SHP77 (cell line): Measurements from ENCODE around the gene CHKA.

Source experiments
- DNase-seq, 2 experiments: peaks; one replicate each; lab custom pipeline; 2025; lab: John Stamatoyannopoulos, UW

CHKA gene

DNA sequence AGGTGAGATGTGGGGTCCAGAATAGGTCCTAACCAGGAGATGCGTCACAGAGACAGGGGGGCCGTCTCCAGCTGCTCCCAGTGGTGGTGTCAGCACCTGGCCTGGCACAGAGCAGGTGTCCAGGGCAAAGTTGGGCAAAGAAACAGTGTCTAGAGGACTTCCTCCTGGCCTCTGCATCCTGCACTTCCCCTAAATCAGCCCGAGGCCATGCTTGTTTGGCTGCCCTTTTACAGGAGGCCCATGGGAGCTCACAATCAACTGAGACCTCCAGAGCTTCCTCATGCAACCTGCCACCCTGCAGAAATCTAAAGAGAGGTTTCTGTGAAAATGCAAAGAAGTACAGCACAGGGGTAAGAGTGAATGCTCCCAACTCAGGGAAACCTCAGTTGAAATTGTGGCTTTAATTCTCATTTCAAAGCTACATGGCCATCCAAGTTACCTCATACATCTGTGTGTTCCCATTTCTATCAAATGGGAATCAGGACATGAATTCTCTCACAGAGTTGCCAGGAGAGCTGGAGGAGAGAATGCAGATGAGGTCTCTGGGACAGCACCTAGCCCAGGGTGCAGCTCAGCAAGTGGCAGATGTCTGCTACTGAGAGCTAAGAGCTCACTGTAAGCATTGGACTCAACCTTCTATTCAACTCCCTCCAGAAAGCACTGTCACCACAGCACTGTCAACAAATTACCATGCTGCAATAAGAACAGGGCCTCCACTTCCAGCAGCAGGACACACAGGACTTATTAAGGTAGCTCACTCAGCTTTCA lies 49.7 kb downstream of the CHKA start:
- no peak for DNase-seq

- no peak for DNase-seq
Observed at GRCh38 chr11:68067991-68068390, 53.2 kb downstream of the CHKA start.

DNA sequence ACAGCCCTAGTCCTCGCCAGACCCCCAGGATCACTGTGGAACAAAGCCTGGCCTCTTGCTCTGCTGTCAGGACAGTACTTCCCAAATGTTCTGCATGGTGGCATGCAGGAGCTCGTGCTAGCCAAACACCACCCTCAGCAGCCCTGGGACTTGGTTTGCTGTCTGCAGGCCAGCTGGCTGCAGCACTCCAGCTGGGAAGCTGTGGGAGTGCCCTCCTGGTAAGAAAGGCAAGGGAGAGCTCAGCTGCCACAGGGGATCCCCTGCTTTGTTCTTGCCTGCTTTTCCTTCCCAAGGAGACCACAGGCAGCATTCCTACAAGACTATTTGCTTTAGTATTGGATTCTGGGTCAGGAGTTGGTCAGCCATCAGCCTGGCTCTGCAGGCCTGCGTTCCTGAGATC lies 54.4 kb downstream of the CHKA start:
- DNase-seq = no peak

GRCh38 chr11:68065841-68066240 lies 55.3 kb downstream of the CHKA start:
- DNase-seq = no peak

DNA sequence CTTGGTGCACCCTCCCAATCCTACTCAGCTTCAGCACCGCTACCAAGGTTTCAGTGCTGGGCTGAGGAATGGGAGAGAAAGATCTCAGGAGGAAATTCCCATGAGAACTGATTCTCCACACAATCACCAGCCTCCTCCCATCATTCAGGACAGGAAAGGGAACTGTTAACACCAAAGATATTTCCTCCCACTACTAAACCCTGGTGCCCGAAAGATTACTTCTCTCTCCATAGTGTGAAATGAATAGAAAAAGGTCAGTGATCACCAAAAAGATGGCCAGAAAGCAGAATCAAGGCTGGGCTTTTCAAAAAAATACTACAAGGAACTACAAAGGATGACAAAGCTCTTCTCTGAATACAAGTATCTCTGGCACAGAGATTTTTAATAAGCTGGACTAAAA lies 56.3 kb downstream of the CHKA start:
- DNase-seq = no peak

GRCh38 chr11:68061508-68061907 lies 59.7 kb downstream of the CHKA start:
- no peak for DNase-seq

DNA sequence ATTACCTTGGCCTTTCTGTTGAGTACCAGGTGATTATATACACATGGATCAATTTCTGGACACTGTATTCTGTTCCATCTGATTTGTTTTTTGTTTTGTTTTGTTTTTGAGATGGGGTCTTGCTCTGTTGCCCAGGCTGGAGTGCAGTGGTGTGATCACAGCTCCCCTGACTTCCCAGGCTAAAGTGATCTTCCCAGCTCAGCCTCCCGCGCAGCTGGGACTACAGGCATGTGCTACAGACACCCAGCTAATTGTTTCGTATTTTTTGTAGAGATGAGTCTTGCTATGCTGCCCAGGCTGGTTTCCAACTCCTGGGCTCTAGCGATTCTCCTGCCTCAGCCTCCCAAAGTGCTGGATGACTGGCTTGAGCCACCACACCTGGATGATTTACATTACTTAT lies 63.4 kb downstream of the CHKA start:
- no peak for DNase-seq

GRCh38 chr11:68056317-68057285 lies 64.6 kb downstream of the CHKA start:
- DNase-seq = no peak

DNA sequence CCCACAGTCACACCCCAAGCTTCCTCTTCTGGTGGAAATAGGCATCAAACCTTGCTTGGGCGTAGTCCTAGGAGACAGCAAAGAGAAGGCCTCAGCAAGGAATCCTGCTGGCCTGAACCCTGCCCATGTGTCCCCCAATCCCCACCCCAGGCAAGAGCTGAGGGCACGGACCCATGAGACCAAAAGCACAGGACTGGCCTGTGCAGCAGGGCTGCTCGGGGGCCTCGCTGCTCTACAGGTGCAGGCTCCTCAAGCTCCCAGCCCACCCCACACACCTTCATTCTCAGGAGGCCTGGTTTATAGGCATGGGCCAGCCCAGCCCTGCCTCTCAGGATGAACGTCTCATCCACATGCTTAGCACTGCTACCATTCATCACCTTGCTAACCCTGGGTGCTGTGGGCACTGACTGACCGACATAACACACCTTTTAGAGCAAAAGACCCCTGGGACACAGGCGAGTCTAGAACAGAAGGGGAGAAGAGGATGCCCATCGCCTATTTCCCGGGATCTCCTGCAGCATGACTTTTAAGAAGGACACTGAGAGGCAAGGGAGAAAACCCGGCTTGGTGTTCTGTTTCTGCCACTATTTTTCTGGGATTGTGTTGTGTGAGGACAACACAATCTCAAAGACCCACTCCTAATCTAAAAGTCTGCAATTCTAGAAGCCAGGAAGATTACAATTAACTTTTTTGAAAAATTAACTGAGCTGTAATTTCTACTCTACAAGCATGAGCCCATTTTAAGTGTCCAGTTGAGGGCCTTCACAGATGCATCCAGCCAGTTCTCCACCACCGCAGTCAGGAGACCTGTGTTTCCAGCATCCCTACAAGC lies 67.0 kb downstream of the CHKA start:
- DNase-seq = no peak

DNA sequence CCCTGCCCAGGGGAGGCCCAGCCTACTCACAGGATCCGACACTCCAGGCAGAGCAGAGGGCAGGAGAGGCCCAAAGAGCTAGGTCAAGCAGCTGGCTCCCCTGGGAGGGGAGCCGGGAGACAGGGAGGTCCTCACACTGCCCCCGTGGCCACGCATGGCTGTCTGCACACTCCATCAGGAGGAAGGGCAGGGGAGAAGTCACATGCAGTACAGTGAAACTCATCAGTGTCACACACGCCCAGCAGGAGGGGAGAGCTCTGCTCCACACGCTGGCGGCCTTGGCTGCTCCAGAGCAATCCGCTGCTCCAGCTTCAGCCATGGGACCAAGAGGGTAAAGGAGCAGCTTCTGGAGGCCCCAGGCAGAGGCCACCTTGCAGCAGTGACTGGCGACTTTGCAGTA lies 68.1 kb downstream of the CHKA start:
- DNase-seq = no peak

DNA sequence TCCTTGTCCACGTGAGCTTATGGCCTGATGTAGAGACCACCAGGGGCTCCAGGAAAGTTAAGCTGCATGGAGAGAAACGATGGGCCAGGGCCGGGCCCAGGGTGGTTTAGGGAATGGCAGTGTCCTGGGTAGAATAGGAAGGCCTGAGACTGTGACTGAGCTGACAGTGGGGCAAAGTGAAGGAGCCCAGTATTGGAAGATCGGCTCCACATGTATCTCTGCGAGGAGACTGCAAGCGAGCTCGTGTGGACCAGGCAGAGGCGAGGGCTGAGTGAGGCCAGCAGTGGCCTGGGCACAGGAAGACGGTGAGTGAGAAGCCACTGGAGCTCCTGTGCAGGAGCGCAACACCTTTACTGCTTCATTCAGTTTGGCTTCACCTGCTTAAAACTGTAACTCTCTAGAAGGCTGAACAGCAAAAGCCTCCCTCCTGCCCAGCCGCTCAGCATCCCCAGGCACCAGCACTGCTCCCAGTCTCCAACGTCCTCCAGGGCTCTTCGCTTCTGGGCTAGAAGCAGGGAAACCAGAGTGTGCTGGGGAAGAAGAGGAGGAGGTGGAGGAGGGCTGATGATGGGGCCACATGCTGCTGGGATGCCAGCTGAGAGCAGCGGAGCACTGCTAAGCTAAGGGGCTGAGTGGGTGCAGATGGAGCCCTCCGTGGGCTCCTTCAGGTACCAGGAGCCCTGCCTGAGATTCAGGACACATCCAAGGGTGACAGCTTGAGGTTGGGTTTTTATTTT lies 68.9 kb downstream of the CHKA start:
- DNase-seq = no peak

GRCh38 chr11:68051191-68052136 lies 69.7 kb downstream of the CHKA start:
- DNase-seq = peak in 1 of 2 experiments; percentile 34

GRCh38 chr11:68050371-68050841 lies 70.8 kb downstream of the CHKA start:
- no peak for DNase-seq

DNA sequence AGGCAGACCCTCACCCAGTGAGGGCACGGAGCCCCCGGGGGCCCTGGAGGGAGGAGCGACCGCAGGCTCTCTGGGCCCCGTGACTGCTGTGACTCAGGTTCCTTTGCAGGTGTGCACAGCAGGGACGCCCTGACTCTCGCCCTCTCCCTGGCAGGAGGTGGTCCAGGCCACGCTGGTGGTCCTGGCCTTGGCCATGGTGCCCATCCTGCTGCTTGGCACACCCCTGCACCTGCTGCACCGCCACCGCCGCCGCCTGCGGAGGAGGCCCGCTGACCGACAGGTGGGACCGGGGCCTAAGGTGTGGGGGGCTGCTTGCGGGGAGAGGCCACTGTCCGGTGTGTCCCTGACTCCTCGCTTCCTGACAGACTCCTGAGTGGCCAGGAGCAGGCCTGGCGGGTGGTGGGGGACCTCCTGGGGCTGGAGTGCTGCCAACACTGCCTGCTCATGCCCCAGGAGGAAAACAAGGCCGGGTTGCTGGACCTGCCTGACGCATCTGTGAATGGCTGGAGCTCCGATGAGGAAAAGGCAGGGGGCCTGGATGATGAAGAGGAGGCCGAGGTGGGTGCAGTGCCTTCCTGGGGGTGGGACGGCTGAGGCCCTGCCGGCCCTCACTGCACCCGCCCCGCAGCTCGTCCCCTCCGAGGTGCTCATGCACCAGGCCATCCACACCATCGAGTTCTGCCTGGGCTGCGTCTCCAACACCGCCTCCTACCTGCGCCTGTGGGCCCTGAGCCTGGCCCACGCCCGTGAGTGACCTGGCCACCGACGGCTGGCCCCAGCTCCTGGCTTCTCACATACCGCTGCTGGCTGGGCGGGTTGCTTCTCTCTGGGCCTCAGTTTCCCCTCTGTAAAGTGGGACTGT lies 71.4 kb downstream of the CHKA start:
- DNase-seq = no peak

GRCh38 chr11:68048681-68049508 lies 72.3 kb downstream of the CHKA start:
- DNase-seq = no peak

DNA sequence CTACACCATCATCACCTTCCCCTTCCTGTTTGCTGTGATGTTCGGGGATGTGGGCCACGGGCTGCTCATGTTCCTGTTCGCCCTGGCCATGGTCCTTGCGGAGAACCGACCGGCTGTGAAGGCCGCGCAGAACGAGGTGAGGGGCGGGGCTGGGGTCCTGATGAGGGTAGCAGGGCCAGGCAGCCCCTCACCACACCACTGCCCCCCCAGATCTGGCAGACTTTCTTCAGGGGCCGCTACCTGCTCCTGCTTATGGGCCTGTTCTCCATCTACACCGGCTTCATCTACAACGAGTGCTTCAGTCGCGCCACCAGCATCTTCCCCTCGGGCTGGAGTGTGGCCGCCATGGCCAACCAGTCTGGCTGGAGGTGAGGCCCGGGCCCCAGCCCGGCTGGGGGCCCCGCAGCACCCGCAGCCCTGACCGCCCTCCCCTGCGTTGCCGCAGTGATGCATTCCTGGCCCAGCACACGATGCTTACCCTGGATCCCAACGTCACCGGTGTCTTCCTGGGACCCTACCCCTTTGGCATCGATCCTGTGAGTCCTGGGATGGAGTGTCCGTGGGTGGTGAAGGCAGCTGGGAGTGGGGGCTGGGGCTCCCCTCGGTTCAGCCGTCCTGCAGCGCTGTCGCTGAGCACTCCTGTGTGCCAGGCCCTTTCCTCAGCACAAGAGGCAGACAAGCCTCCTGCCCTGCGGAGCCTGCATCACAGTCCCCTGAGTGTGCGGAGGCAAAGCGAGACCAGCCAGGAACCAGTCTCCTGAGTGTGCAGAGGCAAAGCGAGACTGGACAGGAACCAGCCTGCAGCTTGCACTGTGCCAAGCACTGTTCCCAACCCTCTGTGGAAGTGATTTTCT lies 73.5 kb downstream of the CHKA start:
- DNase-seq = no peak

GRCh38 chr11:68044898-68045351 lies 76.3 kb downstream of the CHKA start:
- DNase-seq = no peak
